WTC11 (cell line): ENCODE data around the gene TAB3. TPM values are rescaled to one million over a fixed set of nuclear protein-coding genes. Genes with fewer than 3 reads are reported as not detected.

Experiments
- ATAC-seq: fragments of 200-7000 bp; cut with Tn5 transposase; 2 replicates; pipeline ENCODE4 v1.10.0; 2021; ENCODE audit warnings: mild to moderate bottlenecking, moderate library complexity
- CTCF ChIA-PET: fragments of 300-600 bp; sonication (Branson Sonifier 250); formaldehyde crosslinking; loops from one replicate; lab custom pipeline; 2021; ENCODE audit warnings: antibody characterized with exemption; lab: Charles Lee
- POLR2A ChIA-PET: fragments of 350-600 bp; sonication (Branson Sonifier 250); formaldehyde crosslinking; loops from one replicate; lab custom pipeline; 2021; ENCODE audit warnings: antibody characterized with exemption; lab: Charles Lee
- DNase-seq: peaks from one replicate; pipeline ENCODE4 v3.0.0; 2021; ENCODE audit warnings: low spot score
- H3K27ac Mint-ChIP-seq: 2 replicates; pipeline ENCODE4 v1.8.0; 2021; ENCODE audit warnings: mixed read lengths
- H3K27me3 Mint-ChIP-seq: 2 replicates; pipeline ENCODE4 v1.8.0; 2021; ENCODE audit warnings: low read depth, mild to moderate bottlenecking, moderate library complexity, mixed read lengths
- H3K36me3 Mint-ChIP-seq: 2 replicates; pipeline ENCODE4 v1.8.0; 2021; ENCODE audit warnings: mixed read lengths
- H3K4me1 Mint-ChIP-seq: 2 replicates; pipeline ENCODE4 v1.8.0; 2022; ENCODE audit warnings: mixed read lengths
- H3K4me3 Mint-ChIP-seq: 2 replicates; pipeline ENCODE4 v1.8.0; 2021; ENCODE audit warnings: mild to moderate bottlenecking, moderate library complexity, mixed read lengths
- H3K9me3 Mint-ChIP-seq: 2 replicates; pipeline ENCODE4 v1.8.0; 2021; ENCODE audit warnings: mixed read lengths
- ARID4B ChIP-seq: sonication (generic); formaldehyde crosslinking; IDR thresholded peaks from 2 replicates; pipeline ENCODE4 v1.8.0; 2023; ENCODE audit warnings: missing genetic modification reagents, mild to moderate bottlenecking, borderline replicate concordance
- CREM ChIP-seq: sonication (generic); formaldehyde crosslinking; IDR thresholded peaks from 2 replicates; pipeline ENCODE4 v1.8.1; 2022; ENCODE audit warnings: mild to moderate bottlenecking, missing genetic modification reagents, moderate library complexity
- ELF4 ChIP-seq: sonication (generic); formaldehyde crosslinking; IDR thresholded peaks from 2 replicates; pipeline ENCODE4 v1.8.1; 2022; ENCODE audit warnings: low read depth, mild to moderate bottlenecking, moderate library complexity, missing genetic modification reagents
- ETV6 ChIP-seq: sonication (generic); formaldehyde crosslinking; IDR thresholded peaks from 2 replicates; pipeline ENCODE4 v1.8.1; 2022; ENCODE audit warnings: mild to moderate bottlenecking, missing genetic modification reagents
- FOXK1 ChIP-seq: sonication (generic); formaldehyde crosslinking; IDR thresholded peaks from 2 replicates; pipeline ENCODE4 v1.8.0; 2022; ENCODE audit warnings: mild to moderate bottlenecking, moderate library complexity, missing genetic modification reagents
- JAZF1 ChIP-seq: fragments of 250-450 bp; sonication (Bioruptor Pico); IDR thresholded peaks from 2 replicates; pipeline ENCODE4 v1.9.0; 2021; ENCODE audit warnings: moderate library complexity, mild to moderate bottlenecking, inconsistent platforms
- NFATC4 ChIP-seq: fragments of 250-450 bp; sonication (Bioruptor Pico); IDR thresholded peaks from 2 replicates; pipeline ENCODE4 v1.9.0; 2021; ENCODE audit warnings: mild to moderate bottlenecking
- NFYB ChIP-seq: sonication (generic); formaldehyde crosslinking; conservative IDR thresholded peaks from 2 replicates; pipeline ENCODE4 v1.8.0; 2022; ENCODE audit warnings: low read depth, missing genetic modification reagents
- NR3C1 ChIP-seq: sonication (generic); formaldehyde crosslinking; conservative IDR thresholded peaks from 2 replicates; pipeline ENCODE4 v1.8.1; 2023; ENCODE audit warnings: low read depth, mild to moderate bottlenecking, missing genetic modification reagents
- RORB ChIP-seq: fragments of 250-450 bp; sonication (Bioruptor Pico); IDR thresholded peaks from 2 replicates; pipeline ENCODE4 v1.9.0; 2021; ENCODE audit warnings: mild to moderate bottlenecking
- SOX15 ChIP-seq: fragments of 250-450 bp; sonication (Bioruptor Pico); IDR thresholded peaks from 2 replicates; pipeline ENCODE4 v1.9.0; 2021; ENCODE audit warnings: mild to moderate bottlenecking
- USF1 ChIP-seq: sonication (generic); formaldehyde crosslinking; IDR thresholded peaks from 2 replicates; pipeline ENCODE4 v1.8.0; 2022; ENCODE audit warnings: mild to moderate bottlenecking, missing genetic modification reagents
- USF2 ChIP-seq: sonication (generic); formaldehyde crosslinking; IDR thresholded peaks from 2 replicates; pipeline ENCODE4 v1.8.1; 2023; ENCODE audit warnings: mild to moderate bottlenecking, missing genetic modification reagents, moderate library complexity
- ZBTB21 ChIP-seq: sonication (generic); formaldehyde crosslinking; IDR thresholded peaks from 2 replicates; pipeline ENCODE4 v1.8.1; 2023; ENCODE audit warnings: mild to moderate bottlenecking, missing genetic modification reagents, borderline replicate concordance
- ZNF121 ChIP-seq: sonication (generic); formaldehyde crosslinking; IDR thresholded peaks from 2 replicates; pipeline ENCODE4 v1.8.0; 2023; ENCODE audit warnings: missing genetic modification reagents
- ZNF232 ChIP-seq: sonication (generic); formaldehyde crosslinking; IDR thresholded peaks from 2 replicates; pipeline ENCODE4 v1.8.0; 2022; ENCODE audit warnings: mild to moderate bottlenecking, missing genetic modification reagents
- ZNF396 ChIP-seq: fragments of 250-450 bp; sonication (Bioruptor Pico); IDR thresholded peaks from 2 replicates; pipeline ENCODE4 v1.8.0; 2021; ENCODE audit warnings: mild to moderate bottlenecking, moderate library complexity, borderline replicate concordance
- ZNF423 ChIP-seq: fragments of 250-450 bp; sonication (Bioruptor Pico); IDR thresholded peaks from 2 replicates; pipeline ENCODE4 v2.1.2; 2022; ENCODE audit warnings: mild to moderate bottlenecking, moderate library complexity
- ZNF671 ChIP-seq: fragments of 250-450 bp; sonication (Bioruptor Pico); IDR thresholded peaks from 2 replicates; pipeline ENCODE4 v1.8.0; 2021; ENCODE audit warnings: mild to moderate bottlenecking
- total RNA-seq: library from RNA; stranded (reverse); gene quantifications from 3 replicates; pipeline ENCODE4 v1.2.3, GENCODE V29; 2021
- TF ChIP-seq, protein P1 (sequence below): sonication (generic); formaldehyde crosslinking; IDR thresholded peaks from 2 replicates; pipeline ENCODE4 v1.8.0; 2022; ENCODE audit warnings: missing genetic modification reagents

TAB3 gene
- total RNA-seq, 1 experiment from 2014 or later = 12.0 TPM

GRCh38 chrX:30893206-30893605, 4.2 kb upstream of the TAB3 start (continued):
- TF ChIP-seq USF1 (CRISPR knock-in tag) (no peak), ZNF396 (no peak), RORB (CRISPR knock-in tag) (no peak), SOX15 (CRISPR knock-in tag) (no peak), CREM (CRISPR knock-in tag) (no peak), ZNF423 (CRISPR knock-in tag) (no peak), JAZF1 (no peak)

DNA sequence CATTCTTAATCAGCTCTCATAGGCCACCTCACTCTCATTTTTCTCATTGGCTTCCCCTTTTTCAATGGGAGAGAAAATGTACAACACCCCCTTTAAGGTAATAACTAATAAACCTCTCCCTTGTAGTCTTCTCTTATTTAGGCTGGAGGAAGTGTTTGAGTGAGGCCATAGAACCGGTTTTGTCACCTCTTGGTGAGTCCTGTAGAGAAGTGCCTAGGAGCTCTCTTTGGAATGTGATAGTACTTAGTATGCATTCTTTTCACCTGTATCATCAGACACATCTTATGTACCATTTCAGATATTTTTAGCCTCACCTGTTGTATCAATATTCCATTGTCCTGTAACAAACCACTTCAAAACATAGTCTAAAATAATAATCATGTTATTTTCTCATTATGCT, 3.5 kb upstream of the TAB3 start:
- CTCF ChIA-PET = no interaction called here
- ATAC-seq = no peak
- no peak overlapping the region for H3K4me3 Mint-ChIP-seq
- H3K27me3 Mint-ChIP-seq = no peaks in the 10 kb centered on the region
- TF ChIP-seq ZNF121 (CRISPR knock-in tag) (no peak), ZNF232 (CRISPR knock-in tag) (no peak), FOXK1 (no peak), NFYB (no peak), ZNF671 (no peak), USF1 (CRISPR knock-in tag) (no peak)
- TF ChIP-seq, protein P1, sequence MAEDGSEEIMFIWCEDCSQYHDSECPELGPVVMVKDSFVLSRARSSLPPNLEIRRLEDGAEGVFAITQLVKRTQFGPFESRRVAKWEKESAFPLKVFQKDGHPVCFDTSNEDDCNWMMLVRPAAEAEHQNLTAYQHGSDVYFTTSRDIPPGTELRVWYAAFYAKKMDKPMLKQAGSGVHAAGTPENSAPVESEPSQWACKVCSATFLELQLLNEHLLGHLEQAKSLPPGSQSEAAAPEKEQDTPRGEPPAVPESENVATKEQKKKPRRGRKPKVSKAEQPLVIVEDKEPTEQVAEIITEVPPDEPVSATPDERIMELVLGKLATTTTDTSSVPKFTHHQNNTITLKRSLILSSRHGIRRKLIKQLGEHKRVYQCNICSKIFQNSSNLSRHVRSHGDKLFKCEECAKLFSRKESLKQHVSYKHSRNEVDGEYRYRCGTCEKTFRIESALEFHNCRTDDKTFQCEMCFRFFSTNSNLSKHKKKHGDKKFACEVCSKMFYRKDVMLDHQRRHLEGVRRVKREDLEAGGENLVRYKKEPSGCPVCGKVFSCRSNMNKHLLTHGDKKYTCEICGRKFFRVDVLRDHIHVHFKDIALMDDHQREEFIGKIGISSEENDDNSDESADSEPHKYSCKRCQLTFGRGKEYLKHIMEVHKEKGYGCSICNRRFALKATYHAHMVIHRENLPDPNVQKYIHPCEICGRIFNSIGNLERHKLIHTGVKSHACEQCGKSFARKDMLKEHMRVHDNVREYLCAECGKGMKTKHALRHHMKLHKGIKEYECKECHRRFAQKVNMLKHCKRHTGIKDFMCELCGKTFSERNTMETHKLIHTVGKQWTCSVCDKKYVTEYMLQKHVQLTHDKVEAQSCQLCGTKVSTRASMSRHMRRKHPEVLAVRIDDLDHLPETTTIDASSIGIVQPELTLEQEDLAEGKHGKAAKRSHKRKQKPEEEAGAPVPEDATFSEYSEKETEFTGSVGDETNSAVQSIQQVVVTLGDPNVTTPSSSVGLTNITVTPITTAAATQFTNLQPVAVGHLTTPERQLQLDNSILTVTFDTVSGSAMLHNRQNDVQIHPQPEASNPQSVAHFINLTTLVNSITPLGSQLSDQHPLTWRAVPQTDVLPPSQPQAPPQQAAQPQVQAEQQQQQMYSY (CRISPR knock-in tag) = no peak
- TF ChIP-seq, all 79 proteins: peak for 0
- POLR2A ChIA-PET = no interaction called here
- Mint-ChIP-seq H3K9me3 (no peaks in the 10 kb centered on the region), H3K36me3 (no peaks in the 10 kb centered on the region), H3K4me1 (peaks cover 16% of the 10 kb centered on the region), H3K27ac (no peak overlapping the region)
- DNase-seq = no peak

DNA sequence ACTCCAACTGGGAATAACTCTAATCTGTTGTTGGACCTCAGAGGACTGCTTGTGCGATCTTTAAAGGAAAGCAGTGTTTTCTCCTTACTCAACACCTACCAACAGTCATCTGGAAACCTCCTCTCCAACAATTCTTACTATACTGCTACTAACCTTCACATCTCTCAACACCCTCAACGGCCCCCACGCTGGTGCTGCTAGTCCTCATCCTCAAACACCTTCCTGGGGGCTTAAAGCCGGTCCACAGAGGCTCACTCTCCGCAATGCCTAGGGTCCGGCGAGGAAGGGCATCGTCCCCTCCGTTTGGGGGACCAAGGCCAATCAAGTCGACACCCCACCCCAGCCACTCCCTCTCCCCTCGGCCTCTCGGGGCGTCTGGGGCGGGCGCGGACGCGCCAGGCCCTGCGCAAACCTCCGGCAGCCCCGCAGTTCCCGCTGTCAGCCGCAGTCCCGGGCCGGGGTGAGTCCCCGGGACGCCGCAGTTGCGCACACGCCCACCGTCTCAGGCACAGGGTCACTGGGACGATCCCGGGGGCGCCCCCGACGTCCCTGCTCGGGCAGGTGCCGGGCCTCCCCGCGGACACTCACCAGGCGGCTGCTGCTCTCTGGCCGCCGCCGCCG, 418 bp downstream of the TAB3 start:
- Mint-ChIP-seq H3K36me3 (no peaks in the 10 kb centered on the region), H3K4me3 (peak overlapping the region; percentile 78), H3K27me3 (no peaks in the 10 kb centered on the region), H3K9me3 (no peaks in the 10 kb centered on the region), H3K4me1 (peaks cover 18% of the 10 kb centered on the region), H3K27ac (no peak overlapping the region)
- peak; percentile 12 for ATAC-seq
- peak; percentile 13 for DNase-seq
- ChIA-PET POLR2A (no interaction called here), CTCF (interaction anchor here (1.0 kb wide), 1 partner anchor 24 kb away, joined by 3 read pairs; no protein-coding TSS in a partner anchor)
- TF ChIP-seq USF2 (CRISPR knock-in tag) (no peak), USF1 (CRISPR knock-in tag) (no peak), ELF4 (CRISPR knock-in tag) (no peak), FOXK1 (no peak), CREM (CRISPR knock-in tag) (no peak), ARID4B (no peak), NR3C1 (no peak), ZBTB21 (CRISPR knock-in tag) (no peak), NFATC4 (no peak), ZNF423 (CRISPR knock-in tag) (no peak), ETV6 (CRISPR knock-in tag) (no peak)
